Suprapubic skin (tissue), 3 donors: ENCODE results near the gene LSP1.

Experiments used
- EP300 ChIP-seq: sonication (generic); formaldehyde crosslinking; IDR thresholded peaks from one replicate; pipeline ENCODE4 v1.6.1; 2017; ENCODE audit warnings: antibody characterized with exemption
- POLR2A ChIP-seq, 2 donors: fragments of 450-650 bp; IDR thresholded peaks; one replicate each; pipeline ENCODE4 v1.6.1; 2017; ENCODE audit warnings: antibody characterized with exemption in 2 of 2, mild to moderate bottlenecking in 2 of 2, moderate library complexity in 2 of 2
- TF ChIP-seq, protein P1 (sequence below), 2 donors: fragments of 200-600 bp in 1 of 2; fragments of 450-650 bp in 1 of 2; sonication (generic) in 1 of 2; IDR thresholded peaks; one replicate each; pipeline ENCODE4 v1.5.1; 2016 to 2019; ENCODE audit warnings: antibody characterized with exemption in 2 of 2, mild to moderate bottlenecking in 1 of 2, moderate library complexity in 1 of 2

DNA sequence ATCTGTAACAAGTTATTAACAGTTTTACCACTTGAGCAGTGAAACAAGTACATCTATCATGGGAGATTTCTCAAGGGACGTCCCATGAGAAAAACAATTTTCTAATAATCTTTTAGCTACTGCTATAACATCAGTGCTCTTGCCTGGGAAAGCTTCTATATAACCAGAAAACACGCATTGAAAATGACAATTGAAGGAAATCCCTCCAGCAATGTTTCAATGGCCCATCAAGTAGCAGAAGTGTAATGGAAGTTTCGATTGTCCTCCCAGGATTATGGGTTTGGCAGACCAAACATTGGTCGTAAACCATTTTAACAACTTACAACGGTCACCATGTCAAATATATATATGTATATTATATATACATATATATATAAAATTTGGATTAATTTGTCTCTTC lies 46.8 kb downstream of the LSP1 start:
- TF ChIP-seq, protein P1, sequence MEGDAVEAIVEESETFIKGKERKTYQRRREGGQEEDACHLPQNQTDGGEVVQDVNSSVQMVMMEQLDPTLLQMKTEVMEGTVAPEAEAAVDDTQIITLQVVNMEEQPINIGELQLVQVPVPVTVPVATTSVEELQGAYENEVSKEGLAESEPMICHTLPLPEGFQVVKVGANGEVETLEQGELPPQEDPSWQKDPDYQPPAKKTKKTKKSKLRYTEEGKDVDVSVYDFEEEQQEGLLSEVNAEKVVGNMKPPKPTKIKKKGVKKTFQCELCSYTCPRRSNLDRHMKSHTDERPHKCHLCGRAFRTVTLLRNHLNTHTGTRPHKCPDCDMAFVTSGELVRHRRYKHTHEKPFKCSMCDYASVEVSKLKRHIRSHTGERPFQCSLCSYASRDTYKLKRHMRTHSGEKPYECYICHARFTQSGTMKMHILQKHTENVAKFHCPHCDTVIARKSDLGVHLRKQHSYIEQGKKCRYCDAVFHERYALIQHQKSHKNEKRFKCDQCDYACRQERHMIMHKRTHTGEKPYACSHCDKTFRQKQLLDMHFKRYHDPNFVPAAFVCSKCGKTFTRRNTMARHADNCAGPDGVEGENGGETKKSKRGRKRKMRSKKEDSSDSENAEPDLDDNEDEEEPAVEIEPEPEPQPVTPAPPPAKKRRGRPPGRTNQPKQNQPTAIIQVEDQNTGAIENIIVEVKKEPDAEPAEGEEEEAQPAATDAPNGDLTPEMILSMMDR (IDR thresholded peaks at IDR 0.05): no peak
- no peak for TF ChIP-seq EP300
- TF ChIP-seq POLR2A (IDR thresholded peaks at IDR 0.05): no peak
